NCI-H1930 (cell line): ENCODE results near the gene FNDC3A.
"Not testable (repeated sequence)": the region's sequence is repeated elsewhere in the genome, so short reads cannot be mapped to it uniquely, and the experiment has no call there.

Experiments used
- DNase-seq, 2 experiments: peaks; one replicate each; lab custom pipeline; 2025; lab: John Stamatoyannopoulos, UW

FNDC3A gene

DNA sequence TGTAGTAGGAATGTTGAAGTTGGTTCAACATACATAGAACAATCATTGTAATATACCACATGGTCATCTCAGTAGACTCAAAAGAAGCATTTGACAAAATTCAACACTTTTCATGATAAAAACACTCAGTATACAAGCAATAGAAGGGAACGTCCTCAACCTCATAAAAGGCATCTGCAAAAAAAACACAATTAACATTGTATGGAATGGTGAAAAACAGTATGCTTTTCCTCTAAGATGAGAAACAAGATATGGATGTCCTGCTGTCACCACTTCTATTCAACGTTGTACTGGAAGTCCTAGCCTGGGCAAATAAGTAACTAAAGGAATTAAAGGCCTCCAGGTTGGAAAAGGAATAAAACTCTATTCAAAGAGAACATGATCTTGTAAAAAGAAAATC, 54.5 kb downstream of the FNDC3A start:
- DNase-seq, result no peak

DNA sequence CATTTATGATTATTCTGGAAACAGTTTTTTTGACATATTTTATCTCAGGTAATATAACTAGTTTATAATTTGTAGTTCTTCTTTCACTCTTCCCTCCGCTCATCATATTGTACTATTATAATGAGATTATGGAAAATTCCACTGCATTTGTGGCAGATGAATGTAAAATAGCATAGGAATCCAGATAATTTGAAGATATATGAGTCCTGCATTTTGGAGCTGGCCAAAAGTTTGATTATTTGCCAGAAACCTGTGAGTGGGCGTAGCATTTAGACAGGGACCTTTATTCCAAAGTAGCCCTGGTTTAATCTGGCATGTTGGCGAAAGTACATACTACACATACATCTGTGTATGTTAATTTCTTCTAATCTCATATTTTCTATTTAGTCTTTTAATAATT, 65.2 kb downstream of the FNDC3A start:
- DNase-seq, result no peak

DNA sequence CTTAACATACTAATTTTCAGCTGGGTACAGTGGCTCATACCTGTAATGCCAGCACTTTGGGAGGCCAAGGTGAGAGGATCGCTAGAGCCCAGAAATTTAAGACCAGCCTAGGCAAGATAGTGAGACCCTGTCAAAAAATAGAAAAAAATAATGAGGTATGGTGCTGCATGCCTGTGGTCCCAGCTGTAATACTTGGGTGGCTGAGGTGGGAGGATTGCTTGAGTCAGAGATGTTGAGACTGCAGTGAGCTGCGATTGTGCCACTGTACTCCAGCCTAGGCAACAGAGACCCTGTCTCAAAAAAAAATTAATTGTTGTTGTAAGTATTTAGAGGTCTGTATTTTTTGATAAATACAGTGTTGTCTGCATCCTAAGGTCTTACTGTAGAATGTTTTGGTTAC, 66.8 kb downstream of the FNDC3A start:
- no peak for DNase-seq

DNA sequence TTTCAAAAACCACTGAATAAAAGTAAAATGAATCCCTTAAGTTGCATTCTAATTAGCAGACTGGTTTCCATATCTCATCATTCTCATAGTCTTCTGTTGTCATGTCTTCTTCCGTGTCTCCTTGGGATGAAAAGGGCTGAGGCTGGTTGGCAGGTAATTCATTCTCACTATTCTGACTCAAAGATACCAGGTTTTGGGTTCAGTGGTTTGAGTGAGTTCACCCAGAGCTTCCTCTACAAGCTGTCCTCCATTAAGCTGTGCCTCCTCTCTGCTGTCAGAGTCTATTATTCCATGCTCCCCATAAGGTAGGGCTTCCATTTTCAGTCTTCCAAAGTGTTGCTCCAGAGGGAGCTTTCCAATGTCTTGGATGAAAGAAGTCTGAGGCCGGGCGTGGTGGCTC, 68.3 kb downstream of the FNDC3A start:
- no peak for DNase-seq

DNA sequence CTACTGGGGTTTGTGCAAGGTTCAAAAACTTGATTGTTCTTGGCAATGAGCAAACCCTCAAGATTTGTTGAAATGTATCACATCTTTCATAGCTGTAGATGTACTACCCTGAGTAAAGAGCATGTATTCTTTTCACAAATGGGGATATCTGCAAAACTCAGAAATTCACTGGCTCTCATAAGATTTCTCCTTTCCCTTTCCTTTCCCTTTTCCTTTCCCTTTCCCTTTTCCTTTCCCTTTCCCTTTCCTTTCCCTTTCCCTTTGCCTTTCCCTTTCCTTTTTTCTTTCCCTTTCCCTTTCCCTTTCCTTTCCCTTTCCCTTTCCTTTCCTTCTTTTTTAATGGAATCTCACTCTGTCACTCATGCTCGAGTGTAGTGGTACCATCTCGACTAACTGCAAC, 69.1 kb downstream of the FNDC3A start:
- DNase-seq, result no peak

DNA sequence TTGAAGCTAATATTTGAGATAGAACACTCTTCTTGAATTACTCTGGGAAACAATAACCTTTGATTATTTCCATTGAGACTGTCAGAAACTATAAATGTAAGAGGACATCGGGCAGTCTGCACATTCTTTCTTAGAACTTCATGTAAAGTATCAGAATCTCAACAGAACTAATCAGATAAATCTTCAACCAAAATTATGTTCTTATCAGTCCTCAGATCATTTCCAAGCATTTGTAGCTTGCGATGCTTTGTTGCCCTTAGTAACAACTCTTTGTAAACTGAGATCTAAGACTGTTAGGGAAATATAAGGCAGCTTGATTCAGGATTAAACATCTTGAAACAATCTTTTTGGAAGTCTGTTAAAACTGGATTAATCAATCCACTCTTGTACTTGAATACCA, 70.3 kb downstream of the FNDC3A start:
- no peak for DNase-seq

DNA sequence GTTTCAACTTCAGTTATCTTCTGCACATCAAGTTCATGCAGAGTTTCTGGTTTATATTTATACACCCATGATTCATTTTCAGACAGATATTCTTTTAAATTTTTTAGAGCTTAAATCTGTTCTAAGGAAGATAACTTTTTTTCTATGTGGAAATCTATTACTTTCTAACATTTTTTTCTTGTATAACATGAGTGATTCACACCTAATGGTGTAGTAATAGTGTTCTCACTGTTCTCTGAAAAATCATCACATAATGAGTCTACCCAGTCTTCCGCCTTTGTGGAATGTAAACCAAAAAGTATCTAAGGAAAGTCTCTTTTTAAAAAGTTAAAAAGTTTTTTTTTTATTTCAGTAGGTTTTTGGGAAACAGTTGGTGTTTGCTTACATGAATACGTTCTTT, 70.8 kb downstream of the FNDC3A start:
- no peak for DNase-seq

DNA sequence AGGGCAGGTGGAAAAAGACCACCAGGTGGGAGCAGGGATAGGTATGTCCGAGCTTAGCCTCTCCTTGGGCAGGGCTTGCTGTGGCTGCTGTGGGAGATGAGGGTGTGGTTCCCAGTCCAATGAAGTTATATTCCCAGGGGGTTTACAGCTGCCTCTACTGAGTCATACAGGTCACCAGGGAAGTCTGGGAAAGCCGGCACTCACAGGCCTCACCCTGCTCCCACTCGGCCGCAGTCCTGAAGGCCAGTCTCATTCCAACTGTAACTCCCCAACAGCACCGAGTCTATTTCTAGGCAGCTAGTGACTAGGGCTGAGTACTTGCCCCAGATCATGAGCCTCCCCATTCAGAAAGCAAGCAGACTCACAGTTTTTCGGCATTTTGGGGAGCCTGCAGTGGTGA, 77.1 kb downstream of the FNDC3A start:
- no peak for DNase-seq

DNA sequence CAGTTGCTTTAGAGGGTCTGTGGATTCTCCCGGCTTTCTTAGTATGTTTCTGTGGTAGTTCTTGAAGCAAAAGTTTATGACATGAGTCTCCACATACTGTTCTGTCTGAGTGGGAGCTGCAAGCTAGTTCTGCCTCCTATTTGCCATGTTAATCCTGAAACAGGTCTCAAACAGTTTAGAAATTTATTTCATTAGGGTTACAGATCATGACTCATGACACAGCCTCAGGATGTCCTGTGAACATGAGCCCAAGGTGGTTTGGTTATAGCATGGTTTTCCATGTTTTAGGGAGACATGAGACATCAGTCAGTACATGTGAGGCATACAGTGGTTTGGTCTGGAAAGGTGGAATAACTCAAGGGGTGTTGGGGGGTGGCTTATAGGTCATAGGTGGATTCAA, 77.5 kb downstream of the FNDC3A start:
- no peak for DNase-seq

DNA sequence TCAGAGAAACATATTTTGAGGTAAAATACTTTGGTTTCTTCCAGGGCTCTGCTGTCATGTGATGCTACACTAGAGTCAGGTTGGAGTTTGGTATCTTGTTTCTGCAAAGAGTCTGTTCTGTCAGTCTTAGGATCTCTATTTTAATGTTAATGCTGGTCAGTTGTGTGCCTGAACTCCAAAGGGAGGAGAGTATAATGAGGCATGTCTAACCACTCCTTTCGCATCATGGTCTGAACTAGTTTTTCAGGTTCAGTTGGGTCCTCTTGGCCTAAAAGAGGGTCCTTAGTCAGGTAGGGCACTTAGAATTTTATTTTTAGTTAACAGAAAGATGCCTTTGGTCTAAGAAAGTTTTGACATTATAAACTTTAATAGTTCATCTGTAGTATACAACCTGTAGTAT, 78.2 kb downstream of the FNDC3A start:
- DNase-seq, result no peak

DNA sequence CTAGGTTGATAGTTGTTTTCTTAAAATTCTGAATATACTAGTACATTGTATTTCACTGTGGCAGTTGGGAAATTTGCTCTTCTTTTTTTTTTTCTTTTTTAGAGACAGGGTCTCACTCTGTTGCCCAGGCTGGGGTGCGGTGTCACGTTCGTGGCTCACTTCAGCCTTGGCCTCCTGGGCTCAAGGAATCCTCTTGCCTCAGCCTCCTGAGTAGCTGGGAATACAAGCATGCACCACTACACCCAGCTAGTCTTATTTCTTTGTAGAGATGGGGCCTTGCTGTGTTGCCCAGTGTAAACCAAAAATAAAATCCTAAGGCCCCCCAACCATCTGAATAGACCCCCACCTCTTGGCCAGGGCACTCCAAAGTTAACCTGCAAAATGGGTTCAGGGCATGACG, 79.3 kb downstream of the FNDC3A start:
- no peak for DNase-seq

DNA sequence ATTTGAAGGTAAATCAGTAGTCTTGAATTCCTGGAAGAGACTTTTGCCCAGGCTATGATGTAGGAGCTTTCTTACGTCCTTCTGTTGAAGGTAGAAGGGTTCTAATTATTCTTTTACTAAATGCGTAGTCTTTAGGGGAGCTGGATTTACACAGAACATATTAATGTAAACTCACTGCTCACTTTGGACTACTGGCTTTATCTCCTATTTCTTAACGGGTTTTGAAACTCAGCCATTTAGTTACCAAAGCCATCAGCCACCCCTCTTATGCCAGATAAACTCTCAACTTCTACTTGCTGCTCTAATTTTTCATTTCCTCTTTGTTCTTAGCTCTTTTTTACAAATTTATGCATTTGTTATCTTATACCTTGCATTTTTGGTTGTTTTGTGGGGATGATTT, 81.5 kb downstream of the FNDC3A start:
- no peak for DNase-seq

DNA sequence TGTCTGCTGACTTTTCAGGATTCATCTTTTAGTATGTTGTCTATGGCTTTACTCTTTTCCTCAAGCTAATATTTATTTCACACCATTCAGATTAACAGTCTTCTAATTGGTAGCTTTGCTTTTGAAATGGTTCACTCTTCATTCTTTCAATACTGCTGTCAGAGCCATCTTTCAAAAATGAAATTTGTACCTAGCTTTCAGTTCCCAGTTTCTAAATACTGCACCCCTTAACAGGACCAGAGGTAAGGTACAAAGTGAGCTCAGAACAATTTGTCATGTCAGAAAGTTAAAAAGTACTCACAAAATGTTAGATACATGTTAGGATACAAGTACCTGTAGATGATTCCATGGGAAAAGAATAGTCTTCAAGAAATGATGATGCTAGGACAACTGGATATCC, 83.0 kb downstream of the FNDC3A start:
- no peak for DNase-seq

DNA sequence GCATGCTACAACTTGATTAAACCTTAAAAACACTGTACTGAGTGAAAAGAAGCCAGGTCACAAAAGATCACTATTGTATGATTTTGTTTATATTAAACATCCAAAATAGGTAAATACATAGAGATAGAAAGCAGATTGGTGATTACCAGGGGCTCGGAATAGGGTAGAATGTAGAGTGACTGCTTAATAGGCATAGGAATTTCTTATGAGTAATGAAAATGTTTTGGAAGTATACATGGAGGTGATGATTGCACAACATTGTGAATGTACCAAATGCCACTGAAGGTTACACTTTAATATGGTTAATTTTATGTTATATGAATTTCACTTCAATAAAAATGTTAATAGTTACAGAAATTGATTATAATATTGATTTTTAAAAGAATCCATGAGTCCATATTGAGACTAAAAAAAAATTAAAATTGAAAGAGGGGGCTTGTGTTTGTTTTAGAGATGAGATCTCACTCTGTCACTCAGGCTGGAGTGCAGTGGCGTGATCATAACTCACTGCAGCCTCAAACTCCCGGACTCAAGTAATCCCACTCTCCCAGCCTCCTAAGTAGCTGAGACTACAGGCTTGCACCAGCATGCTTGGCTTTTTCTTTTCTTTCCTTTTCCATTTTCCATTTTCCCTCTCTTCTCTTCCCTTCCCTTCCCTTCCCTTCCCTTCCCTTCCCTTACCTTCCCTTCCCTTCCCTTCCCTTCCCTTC, 85.1 kb downstream of the FNDC3A start:
- no peak for DNase-seq

DNA sequence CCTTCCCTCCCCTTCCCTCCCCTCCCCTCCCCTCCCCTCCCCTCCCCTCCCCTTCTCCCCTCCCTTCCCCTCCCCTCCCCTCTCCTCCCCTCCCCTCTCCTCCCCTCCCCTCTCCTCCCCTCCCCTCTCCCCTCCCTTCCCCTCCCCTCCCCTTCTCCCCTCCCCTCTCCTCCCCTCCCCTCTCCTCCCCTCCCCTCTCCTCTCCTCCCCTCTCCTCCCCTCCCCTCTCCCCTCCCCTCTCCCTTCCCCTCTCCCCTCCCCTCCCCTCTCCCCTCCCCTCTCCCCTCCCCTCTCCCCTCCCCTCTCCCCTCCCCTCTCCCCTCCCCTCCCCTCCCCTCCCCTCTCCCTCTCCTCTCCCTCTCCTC, 85.7 kb downstream of the FNDC3A start:
- DNase-seq, result not testable (repeated sequence)

DNA sequence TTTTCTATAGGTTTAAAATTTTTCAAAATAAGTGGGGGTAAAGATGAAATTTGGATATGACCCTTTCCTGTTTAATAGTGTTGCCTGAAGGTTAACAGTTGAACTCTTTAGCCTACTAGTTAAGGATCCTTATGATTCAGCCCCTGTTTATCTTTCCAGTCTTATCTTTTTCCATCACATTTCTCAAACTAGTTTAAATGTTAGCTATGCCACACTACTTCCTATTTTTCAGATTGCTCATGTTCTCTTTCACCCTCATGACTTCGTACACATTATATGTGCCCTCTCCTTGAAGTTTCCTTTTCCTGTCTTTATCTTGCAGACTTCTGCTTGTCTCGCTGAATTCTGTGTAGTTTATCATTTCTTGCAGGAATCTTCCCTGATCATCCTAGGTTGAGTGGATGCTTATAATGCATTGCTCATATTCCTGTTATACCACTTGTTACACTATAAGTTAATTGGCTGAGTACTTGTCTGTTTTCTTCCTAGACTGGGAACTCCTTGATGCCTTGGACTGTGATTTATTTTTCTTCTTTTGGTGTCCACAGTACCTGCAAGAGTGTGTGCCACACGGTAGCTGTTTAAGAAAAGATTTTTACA, 86.7 kb downstream of the FNDC3A start:
- DNase-seq, result no peak

DNA sequence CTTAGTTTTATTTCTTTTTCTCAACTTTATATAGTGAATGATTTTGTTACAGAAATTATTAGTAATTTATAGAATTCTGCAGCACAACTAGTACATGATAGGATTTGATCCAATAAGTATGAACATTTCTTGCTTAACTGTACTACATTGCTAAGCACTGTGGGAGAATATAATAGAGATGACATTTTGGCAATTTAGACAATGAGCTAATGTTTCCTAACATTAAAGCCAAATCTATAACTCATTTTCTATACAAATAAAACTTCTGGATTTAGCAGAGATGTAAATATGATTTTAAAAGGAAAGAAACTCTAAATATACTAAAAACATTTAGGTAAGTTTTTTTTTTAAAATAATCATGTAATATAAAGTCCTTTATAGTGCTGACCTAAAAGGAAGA, 87.3 kb downstream of the FNDC3A start:
- no peak for DNase-seq

DNA sequence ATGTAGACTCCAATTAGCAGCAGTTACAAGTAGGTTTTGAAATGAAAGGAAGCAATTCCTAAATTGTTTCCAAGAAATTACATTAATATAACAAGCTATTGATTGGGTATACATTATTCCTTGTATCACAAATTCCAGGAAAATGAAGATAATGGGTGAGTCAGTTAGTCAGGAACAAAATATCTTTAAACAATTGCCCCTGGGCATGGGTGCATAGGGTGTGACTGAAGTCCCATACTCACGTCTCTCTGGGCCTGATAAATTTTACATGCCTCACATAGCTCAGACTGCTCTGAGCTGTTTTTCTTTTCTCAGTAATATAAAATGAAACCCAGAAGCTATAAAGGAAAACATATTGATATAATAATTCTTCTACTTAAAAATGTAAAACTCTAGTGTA, 87.8 kb downstream of the FNDC3A start:
- DNase-seq, result no peak

DNA sequence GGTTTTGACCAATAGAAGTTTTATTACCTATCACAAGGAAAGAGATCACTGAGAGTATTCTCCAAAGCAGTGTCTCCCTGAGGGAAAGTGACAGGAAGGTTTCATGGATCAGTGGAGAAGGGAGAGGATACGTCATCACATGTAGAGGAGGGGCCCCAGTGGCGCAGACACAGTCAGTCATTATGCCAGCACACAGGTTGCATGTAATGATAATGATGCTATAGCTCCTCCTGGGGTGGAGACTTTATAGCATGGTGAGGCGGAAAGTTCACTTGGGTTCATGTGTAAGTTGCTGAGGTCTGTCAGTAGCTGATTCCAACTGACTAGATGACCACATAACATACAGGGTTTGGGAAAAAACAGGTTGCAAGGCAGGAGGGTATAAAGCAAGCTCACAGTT, 88.8 kb downstream of the FNDC3A start:
- DNase-seq, result no peak

DNA sequence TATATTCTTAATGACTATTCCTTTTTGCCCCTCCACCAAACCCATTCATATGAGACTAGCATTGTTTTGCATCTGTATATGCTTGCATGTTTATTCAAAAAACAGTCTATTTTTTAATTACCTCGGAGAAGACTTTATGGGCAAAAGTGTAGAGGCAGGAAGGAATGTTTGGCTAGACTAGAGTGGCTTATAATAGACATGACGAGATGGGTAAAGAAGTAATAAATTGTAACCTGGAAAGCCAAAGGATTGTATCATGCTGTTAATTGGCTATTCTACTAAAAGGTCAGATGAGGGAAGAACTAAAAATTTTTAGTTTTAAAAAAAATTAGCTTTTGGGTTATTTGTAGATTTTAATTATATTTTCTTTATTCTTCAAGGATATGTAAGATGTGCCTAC, 91.1 kb downstream of the FNDC3A start:
- DNase-seq, result no peak

DNA sequence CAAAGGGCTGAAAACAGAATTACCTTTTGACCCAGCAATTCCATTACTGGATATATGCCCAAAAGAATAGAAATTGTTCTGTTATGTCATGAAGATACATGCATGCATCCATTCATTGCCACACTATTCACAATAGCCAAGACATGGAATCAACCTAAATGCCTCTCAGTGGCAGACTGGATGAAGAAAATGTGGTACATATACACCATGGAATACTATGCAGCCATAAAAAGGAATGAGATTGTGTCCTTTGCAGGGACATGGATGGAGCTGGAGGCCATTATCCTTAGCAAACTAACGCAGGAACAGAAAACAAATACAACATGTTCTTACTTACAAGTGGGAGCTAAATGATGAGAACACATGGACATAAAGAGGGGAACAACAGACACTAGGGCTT, 92.8 kb downstream of the FNDC3A start:
- DNase-seq, result not testable (repeated sequence)

DNA sequence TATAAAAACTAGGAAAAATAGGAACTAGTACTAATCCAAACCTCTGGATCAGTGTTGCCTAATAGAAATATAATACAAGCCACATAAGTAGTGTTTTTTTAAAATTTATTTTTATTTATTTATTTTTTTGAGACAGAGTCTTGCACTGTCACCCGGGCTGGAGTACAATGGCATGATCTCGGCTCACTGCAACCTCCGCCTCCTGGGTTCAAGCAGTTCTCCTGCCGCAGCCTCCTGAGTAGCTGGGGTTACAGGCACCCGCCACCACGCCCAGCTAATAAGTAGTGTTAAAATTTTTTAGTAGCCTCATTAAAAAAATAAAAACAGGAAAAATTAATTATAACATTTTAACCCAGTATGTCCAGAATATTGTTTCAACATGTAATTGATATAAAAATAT, 94.3 kb downstream of the FNDC3A start:
- not testable (repeated sequence) for DNase-seq

DNA sequence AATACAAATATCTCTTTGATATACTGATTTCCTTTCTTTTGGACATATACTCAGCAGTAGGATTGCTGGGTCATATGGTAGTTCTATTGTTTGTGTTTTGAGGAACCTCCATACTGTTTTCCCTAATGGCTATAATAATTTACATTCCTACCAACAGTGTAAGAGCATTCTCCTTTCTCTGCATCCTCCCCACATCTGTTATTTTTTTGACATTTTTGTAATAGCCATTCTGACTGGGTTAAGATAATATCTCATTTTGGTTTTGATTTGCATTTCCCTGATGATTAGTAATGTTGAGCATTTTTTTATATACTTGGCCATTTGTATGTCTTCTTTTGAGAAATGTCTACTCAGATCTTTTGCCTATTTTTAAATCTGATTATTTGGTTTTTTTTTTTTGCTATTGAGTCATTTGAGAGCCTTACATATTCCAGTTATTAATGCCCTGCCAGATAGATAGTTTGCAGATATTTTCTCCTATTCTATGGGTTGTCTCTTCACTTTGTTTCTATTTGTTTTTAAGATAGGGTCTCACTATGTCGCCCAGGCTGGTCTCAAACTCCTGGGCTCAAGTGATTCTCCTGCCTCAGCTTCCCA, 95.7 kb downstream of the FNDC3A start:
- DNase-seq, result no peak
